Fibroblast of lung (primary cell): ENCODE data around the gene MOB1A. TPM values are rescaled to one million over a fixed set of nuclear protein-coding genes. Genes with fewer than 3 reads are reported as not detected.
A peak's percentile ranks its signal among the peaks of the same experiment; 100 is the strongest.
"Not testable (repeated sequence)": the region's sequence is repeated elsewhere in the genome, so short reads cannot be mapped to it uniquely, and the experiment has no call there.

Experiments used
- DNase-seq, 2 donors: peaks; one replicate each; pipeline versions ENCODE4 v3.0.0 to v3.0.0-alpha.2; 2010; ENCODE audit warnings: low read depth in 2 of 2
- H2AFZ ChIP-seq: 2 replicates; pipeline ENCODE4 v1.5.1; 2012; ENCODE audit warnings: low read length, control low read depth, inconsistent platforms
- H3K27ac ChIP-seq: 2 replicates; pipeline ENCODE4 v1.5.1; 2011; ENCODE audit warnings: low read length, control low read depth; ENCODE audit not compliant: insufficient read depth
- H3K27me3 ChIP-seq: 2 replicates; pipeline ENCODE4 v1.5.1; 2011; ENCODE audit warnings: mild to moderate bottlenecking, low read length; ENCODE audit not compliant: control insufficient read depth, insufficient read depth
- H3K36me3 ChIP-seq: 2 replicates; pipeline ENCODE4 v1.5.1; 2011; ENCODE audit warnings: low read length; ENCODE audit not compliant: control insufficient read depth, insufficient read depth
- H3K4me1 ChIP-seq: 2 replicates; pipeline ENCODE4 v1.5.1; 2011; ENCODE audit warnings: low read length; ENCODE audit not compliant: control insufficient read depth, insufficient read depth; ENCODE audit errors: extremely low read depth
- H3K4me2 ChIP-seq: 2 replicates; pipeline ENCODE4 v1.5.1; 2011; ENCODE audit warnings: low read length, control low read depth; ENCODE audit not compliant: insufficient read depth; ENCODE audit errors: extremely low read depth
- H3K4me3 ChIP-seq, 4 experiments: fragments of 200-600 bp in 1 of 4; sonication (generic) in 1 of 4; replicated peaks in 1 of 4; 2 replicates each; pipeline ENCODE4 v1.5.1; 2011 to 2016; ENCODE audit warnings: low read length in 4 of 4, low read depth in 3 of 4, mild to moderate bottlenecking in 3 of 4, control low read depth in 2 of 4, inconsistent platforms in 1 of 4, mixed read lengths in 1 of 4; ENCODE audit not compliant: insufficient read depth in 1 of 4; ENCODE audit errors: control extremely low read depth in 1 of 4
- H3K79me2 ChIP-seq: 2 replicates; pipeline ENCODE4 v1.5.1; 2012; ENCODE audit warnings: mild to moderate bottlenecking, low read length, inconsistent platforms; ENCODE audit not compliant: control insufficient read depth, insufficient read depth
- H3K9ac ChIP-seq: 2 replicates; pipeline ENCODE4 v1.5.1; 2011; ENCODE audit warnings: mild to moderate bottlenecking, low read length, control low read depth; ENCODE audit not compliant: insufficient read depth
- H3K9me3 ChIP-seq: 2 replicates; pipeline ENCODE4 v1.5.1; 2012; ENCODE audit warnings: low read depth, low read length; ENCODE audit not compliant: control insufficient read depth, insufficient read depth
- H4K20me1 ChIP-seq: 2 replicates; pipeline ENCODE4 v1.5.1; 2011; ENCODE audit warnings: low read length; ENCODE audit not compliant: control insufficient read depth, insufficient read depth; ENCODE audit errors: extremely low read depth
- CTCF ChIP-seq, 2 donors: IDR thresholded peaks in 1 of 2; conservative IDR thresholded peaks in 1 of 2; 1 replicate in 1 of 2; 2 replicates in 1 of 2; pipeline ENCODE4 v1.5.1; 2011 to 2012; ENCODE audit warnings: low read length in 2 of 2, control low read depth in 1 of 2, inconsistent platforms in 1 of 2, low read depth in 1 of 2, mild to moderate bottlenecking in 1 of 2
- EZH2 ChIP-seq: IDR thresholded peaks from 2 replicates; pipeline ENCODE4 v1.5.1; 2012; ENCODE audit warnings: low read length, control low read depth, mild to moderate bottlenecking; ENCODE audit errors: missing control alignments
- polyA plus RNA-seq, 2 donors: library from polyadenylated mRNA; depleted of rRNA in 1 of 2; stranded (reverse) in 1 of 2; unstranded in 1 of 2; fragments of >200 nt; gene quantifications; 2 replicates each; pipeline ENCODE4 v1.2.1, GENCODE V29; 2011 to 2012; ENCODE audit warnings: missing spikeins in 1 of 2
- total RNA-seq: library from RNA; depleted of rRNA; stranded (reverse); fragments of >200 nt; gene quantifications from 2 replicates; pipeline ENCODE4 v1.2.1, GENCODE V29; 2014

The MOB1A gene
- total and polyA plus RNA-seq, 2 donors (not counting 1 experiment from before 2014, with no cell fraction given), result 80.3 to 87.4 TPM

DNA sequence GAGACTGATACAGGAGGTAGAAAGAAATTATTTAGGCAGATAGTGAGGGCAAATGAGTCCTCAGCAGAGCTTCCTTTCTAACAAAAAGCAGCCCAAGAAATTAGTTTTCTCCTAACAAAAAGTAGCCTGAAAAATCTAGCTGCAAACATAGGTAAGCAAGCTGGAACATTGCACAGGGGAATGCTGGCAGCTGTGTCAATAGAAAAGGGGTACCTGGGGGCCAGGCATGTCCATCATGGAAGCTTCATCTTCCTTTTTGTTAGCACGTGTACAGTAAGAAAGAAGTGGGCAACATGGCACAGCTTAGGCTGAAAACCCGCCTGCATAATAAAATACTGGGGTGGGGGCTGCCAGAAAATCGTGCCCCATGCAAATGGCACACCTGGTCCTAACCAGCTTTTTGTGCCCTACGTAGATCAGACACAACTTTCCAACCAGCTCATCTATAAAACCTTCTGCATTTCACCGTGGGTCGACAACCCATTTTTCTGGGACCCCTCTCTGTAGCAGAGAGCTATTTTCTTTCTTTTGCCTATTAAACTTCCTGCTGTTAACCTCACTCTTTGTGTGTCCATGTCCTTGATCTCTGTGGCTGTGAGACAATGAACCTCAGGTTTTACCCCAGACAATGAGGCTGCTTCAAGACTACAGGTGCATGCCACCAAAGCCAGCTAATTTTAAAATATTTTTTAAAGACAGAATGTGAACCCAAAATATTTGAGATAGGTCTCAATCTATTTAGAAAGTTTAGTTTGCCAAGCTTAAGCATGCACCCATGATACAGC lies 13.1 kb upstream of the MOB1A start:
- TF ChIP-seq EZH2 (no peak), CTCF (conservative IDR thresholded peaks at IDR 0.05 in 1 of 2, IDR thresholded peaks at IDR 0.05 in 1 of 2; ENCODE audit: low read depth in 1 of 2, low read length in 2 of 2) (no peak)
- H3K9ac ChIP-seq, result no peak overlapping the region

DNA sequence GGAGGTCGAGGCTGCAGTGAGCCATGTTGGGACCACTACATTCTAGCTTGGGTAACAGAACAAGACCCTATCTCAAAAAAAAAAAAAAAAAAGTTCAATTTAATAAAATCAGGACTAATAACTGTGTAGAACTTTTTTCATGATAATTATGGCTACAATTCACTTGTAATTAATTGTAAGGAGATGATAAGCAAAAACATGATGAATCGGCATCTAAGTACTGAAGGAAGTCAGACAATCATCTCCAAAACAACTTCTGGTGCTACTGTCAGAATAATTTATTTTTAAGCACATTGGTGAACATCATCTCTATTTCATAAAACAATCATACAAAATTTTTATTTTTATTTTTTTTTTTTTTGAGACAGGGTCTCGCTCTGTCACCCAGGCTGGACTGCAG lies 10.0 kb upstream of the MOB1A start:
- Histone ChIP-seq H3K9me3 (no peaks in the 10 kb centered on the region), H3K36me3 (no peaks in the 10 kb centered on the region), H3K4me3 (no peak overlapping the region), H2AFZ (no peak overlapping the region), H3K4me1 (peaks cover 3% of the 10 kb centered on the region), H3K4me2 (no peak overlapping the region), H3K27ac (no peak overlapping the region), H3K27me3 (peaks cover 3% of the 10 kb centered on the region), H4K20me1 (no peaks in the 10 kb centered on the region), H3K79me2 (no peaks in the 10 kb centered on the region), H3K9ac (no peak overlapping the region)
- no peak for DNase-seq
- TF ChIP-seq EZH2 (no peak), CTCF (conservative IDR thresholded peaks at IDR 0.05 in 1 of 2, IDR thresholded peaks at IDR 0.05 in 1 of 2; ENCODE audit: low read depth in 1 of 2, low read length in 2 of 2) (no peak)

More for the DNA sequence above, 13.1 kb upstream of the MOB1A start:
- Histone ChIP-seq H3K27me3 (no peaks in the 10 kb centered on the region), H3K4me1 (peaks cover 3% of the 10 kb centered on the region), H3K4me3 (no peak overlapping the region), H2AFZ (no peak overlapping the region), H4K20me1 (no peaks in the 10 kb centered on the region), H3K36me3 (no peaks in the 10 kb centered on the region), H3K9me3 (no peaks in the 10 kb centered on the region), H3K27ac (no peak overlapping the region), H3K4me2 (no peak overlapping the region), H3K79me2 (no peaks in the 10 kb centered on the region)
- DNase-seq, result no peak

- peaks cover 3% of the 10 kb centered on the region for H3K4me1 ChIP-seq
- H3K9me3 ChIP-seq, result no peaks in the 10 kb centered on the region
- no peak for TF ChIP-seq EZH2
- no peak for TF ChIP-seq CTCF (conservative IDR thresholded peaks at IDR 0.05 in 1 of 2, IDR thresholded peaks at IDR 0.05 in 1 of 2; ENCODE audit: low read depth in 1 of 2, low read length in 2 of 2)
- peaks cover 3% of the 10 kb centered on the region for H3K27me3 ChIP-seq
- DNase-seq, result peak; percentile 76 to 82
- no peak overlapping the region for H3K4me2 ChIP-seq
- H2AFZ ChIP-seq, result no peak overlapping the region
- no peaks in the 10 kb centered on the region for H3K79me2 ChIP-seq
- H3K36me3 ChIP-seq, result no peaks in the 10 kb centered on the region
- no peak overlapping the region for H3K9ac ChIP-seq
- no peaks in the 10 kb centered on the region for H4K20me1 ChIP-seq
- H3K4me3 ChIP-seq, result no peak overlapping the region
- H3K27ac ChIP-seq, result no peak overlapping the region
These were observed 9.4 kb upstream of the MOB1A start for GRCh38 chr2:74188018-74188601.

DNA sequence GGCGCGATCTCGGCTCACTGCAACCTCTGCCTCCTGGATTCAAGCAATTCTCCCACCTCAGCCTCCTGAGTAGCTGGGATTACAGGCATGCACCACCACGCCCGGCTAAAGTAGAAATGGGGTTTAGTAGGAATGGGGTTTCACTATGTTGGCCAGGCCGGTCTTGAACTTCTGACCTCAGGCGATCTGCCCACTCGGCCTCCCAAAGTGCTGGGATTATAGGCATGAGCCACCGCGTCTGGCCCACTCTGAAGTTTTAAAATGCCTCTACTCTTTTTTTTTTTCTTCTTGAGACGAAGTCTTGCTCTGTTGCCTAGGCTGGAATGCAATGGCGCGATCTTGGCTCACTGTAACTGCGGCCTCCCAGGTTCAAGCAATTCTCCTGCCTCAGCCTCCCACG lies 8.0 kb upstream of the MOB1A start:
- not testable (repeated sequence) for H3K27me3 ChIP-seq, H3K4me1 ChIP-seq, H2AFZ ChIP-seq, H3K27ac ChIP-seq, DNase-seq, H3K9ac ChIP-seq, H3K4me2 ChIP-seq, H3K79me2 ChIP-seq, H4K20me1 ChIP-seq, H3K9me3 ChIP-seq, H3K4me3 ChIP-seq, H3K36me3 ChIP-seq
